Fibroblast of pulmonary artery (primary cell): ENCODE data around the gene SBSN.
A peak's percentile ranks its signal among the peaks of the same experiment; 100 is the strongest.

ENCODE experiments used
- DNase-seq: peaks from one replicate; pipeline ENCODE4 v3.0.0-alpha.2; 2010; ENCODE audit warnings: low read depth
- H3K4me3 ChIP-seq: replicated peaks from 2 replicates; pipeline ENCODE4 v1.5.1; 2011; ENCODE audit warnings: low read depth, mild to moderate bottlenecking, control low read depth, low read length, moderate library complexity
- TF ChIP-seq, protein P1 (sequence below): IDR thresholded peaks from 2 replicates; pipeline ENCODE4 v1.5.1; 2011; ENCODE audit warnings: mild to moderate bottlenecking, control low read depth, low read length, inconsistent platforms; ENCODE audit errors: missing control alignments

The SBSN gene

DNA sequence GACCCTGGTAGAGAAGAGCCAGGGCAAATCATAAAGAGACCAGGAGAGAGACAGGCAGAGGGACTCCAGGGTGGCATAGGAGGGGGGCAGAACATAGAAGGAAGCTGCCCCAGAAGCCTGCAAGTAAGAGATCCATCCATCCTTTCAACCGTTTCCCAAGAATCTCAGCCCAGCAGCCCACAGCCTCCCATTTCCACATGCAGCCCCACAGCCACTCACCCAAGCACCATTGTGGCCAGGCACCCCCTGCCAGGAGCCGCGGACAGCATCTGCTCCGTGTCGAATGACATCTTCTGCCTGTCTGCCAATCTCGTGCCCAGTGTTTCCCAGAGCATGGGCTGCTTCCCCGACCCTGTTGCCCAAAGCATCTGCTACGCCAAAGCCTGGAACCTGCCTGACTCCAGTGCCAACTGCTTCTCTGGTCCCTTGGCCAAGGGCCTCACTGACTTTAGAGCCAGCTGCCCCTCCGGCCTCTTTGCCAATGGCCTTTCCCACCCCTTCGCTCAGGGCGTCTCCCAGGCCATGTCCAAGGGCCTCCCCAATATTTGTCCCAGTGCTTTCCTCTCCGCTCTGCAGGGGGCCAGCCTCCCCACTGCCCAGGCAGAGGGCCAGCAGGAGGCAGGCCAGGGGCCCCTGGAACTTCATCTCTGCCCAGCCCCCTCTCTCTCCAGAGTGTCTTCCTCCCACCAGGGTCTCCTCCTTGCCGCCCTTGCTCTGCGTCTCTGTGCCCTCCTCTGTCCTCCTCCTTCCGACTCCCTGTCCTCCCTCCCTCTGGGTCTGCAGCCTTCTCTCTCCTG is 15.1 kb downstream of the SBSN start:
- TF ChIP-seq, protein P1, sequence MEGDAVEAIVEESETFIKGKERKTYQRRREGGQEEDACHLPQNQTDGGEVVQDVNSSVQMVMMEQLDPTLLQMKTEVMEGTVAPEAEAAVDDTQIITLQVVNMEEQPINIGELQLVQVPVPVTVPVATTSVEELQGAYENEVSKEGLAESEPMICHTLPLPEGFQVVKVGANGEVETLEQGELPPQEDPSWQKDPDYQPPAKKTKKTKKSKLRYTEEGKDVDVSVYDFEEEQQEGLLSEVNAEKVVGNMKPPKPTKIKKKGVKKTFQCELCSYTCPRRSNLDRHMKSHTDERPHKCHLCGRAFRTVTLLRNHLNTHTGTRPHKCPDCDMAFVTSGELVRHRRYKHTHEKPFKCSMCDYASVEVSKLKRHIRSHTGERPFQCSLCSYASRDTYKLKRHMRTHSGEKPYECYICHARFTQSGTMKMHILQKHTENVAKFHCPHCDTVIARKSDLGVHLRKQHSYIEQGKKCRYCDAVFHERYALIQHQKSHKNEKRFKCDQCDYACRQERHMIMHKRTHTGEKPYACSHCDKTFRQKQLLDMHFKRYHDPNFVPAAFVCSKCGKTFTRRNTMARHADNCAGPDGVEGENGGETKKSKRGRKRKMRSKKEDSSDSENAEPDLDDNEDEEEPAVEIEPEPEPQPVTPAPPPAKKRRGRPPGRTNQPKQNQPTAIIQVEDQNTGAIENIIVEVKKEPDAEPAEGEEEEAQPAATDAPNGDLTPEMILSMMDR = no peak
- no peak for DNase-seq
- H3K4me3 ChIP-seq = no peak overlapping the region

DNA sequence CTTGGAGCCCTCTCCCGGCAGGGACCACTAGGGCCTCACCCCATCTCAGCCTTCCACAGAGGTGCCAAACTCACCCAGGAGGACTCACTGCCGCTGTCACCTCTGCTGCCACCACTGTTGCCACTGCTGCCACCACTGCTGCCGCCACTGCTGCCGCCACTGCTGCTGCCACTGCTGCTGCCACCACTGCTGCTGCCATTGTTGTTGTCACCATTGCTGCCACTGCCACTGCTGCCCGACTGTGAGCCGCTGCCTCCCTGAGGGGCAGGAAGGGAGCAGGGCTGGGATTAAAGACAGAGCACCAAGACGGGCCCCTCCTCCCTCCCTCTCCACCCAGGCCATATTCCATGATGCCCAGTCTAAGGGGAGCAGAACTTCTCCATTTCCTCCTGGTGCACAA is 16.8 kb downstream of the SBSN start:
- H3K4me3 ChIP-seq = no peak overlapping the region
- TF ChIP-seq, protein P1 = no peak
- DNase-seq = no peak

DNA sequence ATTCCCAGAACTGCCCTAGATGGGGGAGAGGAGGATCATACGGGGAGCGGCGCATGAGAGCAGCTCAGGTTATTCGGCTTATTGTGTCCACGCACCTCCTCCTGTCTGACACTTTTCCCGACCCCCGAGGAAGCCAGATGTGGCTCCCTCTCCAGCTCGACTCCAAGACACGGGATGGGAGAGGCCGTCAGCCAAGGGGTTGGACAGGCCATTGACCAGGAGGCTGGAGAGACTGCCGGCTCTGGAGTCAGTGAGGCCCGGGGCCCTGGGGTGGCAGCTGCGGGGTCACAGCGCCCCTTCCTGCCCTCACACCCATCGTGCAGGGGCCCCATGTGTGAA is 17.5 kb downstream of the SBSN start:
- TF ChIP-seq, protein P1 = no peak
- H3K4me3 ChIP-seq = no peak overlapping the region
- no peak for DNase-seq

DNA sequence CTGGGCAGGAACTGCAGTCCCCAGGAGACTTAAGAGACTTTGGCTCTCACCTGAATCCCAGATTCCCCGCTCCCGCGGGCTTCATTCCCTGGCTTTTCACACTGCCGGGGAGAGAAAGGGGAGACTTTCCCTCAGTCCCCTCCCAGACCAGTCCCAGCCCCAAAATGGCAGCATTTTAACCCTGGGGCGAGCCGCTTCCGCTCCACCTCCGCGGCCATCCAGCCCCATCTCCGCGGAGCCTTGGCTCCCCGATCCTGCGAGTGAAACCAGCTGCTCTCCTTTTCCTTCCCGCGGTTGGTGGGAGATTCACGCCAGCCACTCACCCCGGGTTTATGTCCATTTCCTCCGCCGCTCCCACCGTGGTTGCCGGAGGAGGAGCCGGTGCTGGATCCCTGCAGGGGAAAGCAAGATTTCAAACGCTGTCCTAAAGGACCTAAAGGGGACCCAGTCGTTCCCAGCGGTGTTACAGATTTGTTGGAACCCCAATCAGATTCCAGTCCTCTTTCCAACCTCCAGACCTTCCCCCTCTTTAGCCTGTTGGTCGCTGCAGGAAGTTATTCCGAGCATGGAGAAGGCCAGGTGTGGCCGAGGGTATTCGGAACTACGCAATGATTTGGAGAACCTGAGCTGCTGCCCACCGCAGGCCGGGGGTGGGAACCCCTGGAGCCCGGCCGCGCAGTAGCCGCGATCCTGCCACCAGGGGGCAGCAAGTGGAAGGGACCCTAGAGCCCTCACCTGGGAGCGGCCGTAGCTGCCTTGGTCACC is 18.1 kb downstream of the SBSN start:
- peak; percentile 49 for DNase-seq
- TF ChIP-seq, protein P1 = peak; percentile 83
- H3K4me3 ChIP-seq = peak overlapping the region; percentile 26

DNA sequence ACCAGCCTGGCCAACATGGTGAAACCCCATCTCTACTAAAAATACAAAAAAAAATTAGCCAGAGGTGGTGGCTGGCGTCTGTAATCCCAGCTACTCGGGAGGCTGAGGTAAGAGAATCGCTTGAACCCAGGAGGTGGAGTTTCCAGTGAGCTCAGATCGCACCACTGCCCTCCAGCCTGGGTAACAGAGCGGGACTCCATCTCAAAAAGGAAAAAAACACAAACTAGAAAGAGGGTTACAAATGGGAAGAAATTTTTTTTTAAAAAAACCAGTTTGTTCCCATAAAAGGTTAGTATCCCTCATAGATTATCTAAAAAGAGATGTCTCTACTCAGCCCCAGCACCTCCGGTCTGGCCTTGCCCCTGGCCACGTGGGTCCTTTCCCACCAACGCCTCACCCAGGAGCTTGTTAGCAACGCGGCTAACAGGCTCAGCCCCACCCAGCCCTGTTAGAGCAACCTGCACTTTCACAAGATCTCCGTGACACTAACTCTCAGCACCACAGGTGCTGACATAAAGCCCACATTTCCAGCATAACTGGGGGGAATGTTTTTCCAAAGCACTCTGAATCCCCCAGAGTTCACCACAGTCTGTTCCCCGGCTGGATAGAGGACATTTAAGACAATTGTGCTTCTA is 19.0 kb downstream of the SBSN start:
- no peak overlapping the region for H3K4me3 ChIP-seq
- DNase-seq = no peak
- TF ChIP-seq, protein P1 = no peak

DNA sequence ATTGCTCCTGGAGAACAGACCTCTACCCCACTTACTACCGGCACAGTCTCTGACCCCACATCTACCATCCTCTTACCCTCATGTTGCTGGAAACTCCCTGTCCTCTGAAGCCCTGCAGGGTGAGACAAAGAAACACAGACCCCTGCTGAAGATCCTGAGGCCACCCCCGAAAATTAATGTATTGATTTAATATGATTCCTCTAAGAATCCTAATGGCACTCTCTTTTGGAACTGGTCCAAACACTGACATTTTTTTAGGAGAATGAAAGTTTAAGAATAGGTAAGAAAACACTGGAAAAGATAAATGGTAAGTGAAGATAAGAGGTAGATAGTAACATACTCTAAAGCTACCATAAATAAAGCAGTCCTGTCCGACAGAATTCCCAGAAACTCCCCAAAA is 20.0 kb downstream of the SBSN start:
- no peak for DNase-seq
- TF ChIP-seq, protein P1 = no peak
- no peak overlapping the region for H3K4me3 ChIP-seq
